H1 (cell line): ENCODE data around the gene BCAS3. TPM values are rescaled to one million over a fixed set of nuclear protein-coding genes. Genes with fewer than 3 reads are reported as not detected.

Source experiments
- ATF2 ChIP-seq: IDR thresholded peaks from 2 replicates; pipeline ENCODE4 v1.6.1; 2012; ENCODE audit warnings: low read length, inconsistent platforms
- CHD2 ChIP-seq: IDR thresholded peaks from 2 replicates; pipeline ENCODE4 v1.6.1; 2012; ENCODE audit warnings: low read length, improper control_type of control experiment
- polyA plus RNA-seq, 7 experiments: library from polyadenylated mRNA; depleted of rRNA in 3 of 7; stranded (reverse) in 5 of 7; unstranded in 2 of 7; fragments of >200 nt in 5 of 7; fragments of 200-250 nt in 2 of 7; gene quantifications; 1 replicate in 5 of 7; 2 replicates in 1 of 7; 4 replicates in 1 of 7; pipeline versions ENCODE4 v1.2.1 to v1.2.3, GENCODE V29; 2011 to 2013; ENCODE audit warnings: missing spikeins in 2 of 7, mixed read lengths in 2 of 7
- total RNA-seq: library from RNA; stranded (reverse); fragmentation: NEBNext Ultra II Directional; extraction: Animal tissue kit (Norgen Biotek cat#: 25700); gene quantifications from 2 replicates; pipeline ENCODE4 v1.2.1, GENCODE V29; 2021

Gene BCAS3
- total and polyA plus RNA-seq, 2 of the 8 experiments (the other 6 are each of a cell fraction or from before 2014, with no cell fraction given): 9.9 to 13.3 TPM

- no peak for TF ChIP-seq ATF2
- no peak for TF ChIP-seq CHD2
- TF ChIP-seq, all 59 proteins: peak for 0
These were observed 605.4 kb downstream of the BCAS3 start (continued) for GRCh38 chr17:61283043-61283442.
